Measurements from ENCODE around the gene PRM1. TPM values are rescaled to one million over a fixed set of nuclear protein-coding genes. Genes with fewer than 3 reads are reported as not detected.

Gene PRM1
- polyA plus RNA-seq, 2 of the 4 experiments (the other 2 are of a cell fraction) = not detected

DNA sequence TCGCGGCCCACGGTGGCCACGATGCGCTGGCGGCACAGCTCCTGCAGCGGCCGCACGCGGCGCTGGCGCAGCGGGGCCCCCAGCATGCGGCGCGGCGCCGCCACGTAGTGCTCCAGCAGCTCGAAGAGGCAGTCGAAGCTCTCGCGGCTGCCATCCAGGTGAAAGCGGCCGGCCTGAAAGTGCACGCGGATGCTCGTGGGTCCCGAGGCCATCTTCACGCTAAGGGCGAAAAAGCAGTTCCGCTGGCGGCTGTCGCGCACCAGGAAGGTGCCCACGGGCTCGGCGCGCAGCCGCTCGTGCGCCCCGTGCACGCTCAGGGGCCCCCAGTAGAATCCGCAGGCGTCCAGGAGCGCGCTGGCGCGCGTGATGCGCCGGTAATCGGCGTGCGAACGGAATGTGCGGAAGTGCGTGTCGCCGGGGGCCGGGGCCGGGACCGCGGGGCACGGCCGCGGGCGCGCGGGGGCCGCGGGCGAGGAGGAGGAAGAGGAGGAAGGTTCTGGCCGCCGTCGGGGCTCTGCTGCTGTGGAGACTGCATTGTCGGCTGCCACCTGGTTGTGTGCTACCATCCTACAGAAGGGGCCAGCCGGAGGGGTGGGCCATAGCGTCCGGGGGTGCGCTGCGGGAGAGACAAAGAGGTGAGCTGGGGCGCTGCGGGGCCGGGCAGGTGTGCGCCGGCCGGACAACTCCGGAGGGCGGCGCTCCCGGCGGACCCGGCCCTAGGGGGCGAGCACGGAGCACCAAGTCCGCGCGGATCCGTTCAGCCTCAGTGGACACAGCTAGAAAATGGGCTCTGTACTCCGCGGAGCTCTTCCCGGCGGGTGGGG, 26.0 kb downstream of the PRM1 start:
- Histone ChIP-seq H3K9me3 (no peaks in the 10 kb centered on the region), H3K4me3 (peak overlapping the region; percentile 81), H3K4me2 (peak overlapping the region; percentile 100), H3K27ac (peak overlapping the region; percentile 94 to 95; a peak in 5 of 6 replicates), H3K4me1 (0 out of 3 replicates have a peak, but pooled peaks cover 5% of the 10 kb centered on the region)
- POLR2A ChIA-PET = interaction anchor here (0.6 to 2.7 kb wide), 36 partner anchors 9 to 562 kb away, joined by 3 to 30 read pairs (median 4); partner anchors contain the start of gene RMI2
- DNase-seq (ENCODE audit: low read depth in 1 of 2, low spot score in 1 of 2) = peak; percentile 49 to 63
- ATAC-seq = peak; percentile 28 to 31
- 0% methylated on average over 17 of the region's 105 CpGs for WGBS (ENCODE audit: missing lambda C conversion rate)
- TF ChIP-seq RAD21 (conservative IDR thresholded peaks at IDR 0.05 in 1 of 2, IDR thresholded peaks at IDR 0.05 in 1 of 2) (0 out of 5 replicates have a peak, but pooled peaks of 1 of the 2 experiments have one; percentile 17), HOXB5 (CRISPR knock-in tag; IDR thresholded peaks at IDR 0.05) (no peak), RNF2 (IDR thresholded peaks at IDR 0.05; ENCODE audit: borderline replicate concordance, low read depth) (0 out of 2 replicates have a peak, but pooled peaks have one; percentile 73), HMGXB4 (CRISPR knock-in tag; IDR thresholded peaks at IDR 0.05; ENCODE audit: borderline replicate concordance) (no peak)
- TF ChIP-seq, protein P1, sequence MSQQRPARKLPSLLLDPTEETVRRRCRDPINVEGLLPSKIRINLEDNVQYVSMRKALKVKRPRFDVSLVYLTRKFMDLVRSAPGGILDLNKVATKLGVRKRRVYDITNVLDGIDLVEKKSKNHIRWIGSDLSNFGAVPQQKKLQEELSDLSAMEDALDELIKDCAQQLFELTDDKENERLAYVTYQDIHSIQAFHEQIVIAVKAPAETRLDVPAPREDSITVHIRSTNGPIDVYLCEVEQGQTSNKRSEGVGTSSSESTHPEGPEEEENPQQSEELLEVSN (IDR thresholded peaks at IDR 0.05; ENCODE audit: borderline replicate concordance, low read depth) = peak; percentile 96
- TF ChIP-seq, protein P2, sequence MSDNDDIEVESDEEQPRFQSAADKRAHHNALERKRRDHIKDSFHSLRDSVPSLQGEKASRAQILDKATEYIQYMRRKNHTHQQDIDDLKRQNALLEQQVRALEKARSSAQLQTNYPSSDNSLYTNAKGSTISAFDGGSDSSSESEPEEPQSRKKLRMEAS (IDR thresholded peaks at IDR 0.05) = peak; percentile 96
- CTCF ChIA-PET = interaction anchor here (0.6 to 12.3 kb wide), 55 partner anchors 8 to 311 kb away, joined by 3 to 364 read pairs (median 6); partner anchors contain the start of genes CLEC16A, PRM3, RMI2 and TNP2
- no peak for FAIRE-seq

DNA sequence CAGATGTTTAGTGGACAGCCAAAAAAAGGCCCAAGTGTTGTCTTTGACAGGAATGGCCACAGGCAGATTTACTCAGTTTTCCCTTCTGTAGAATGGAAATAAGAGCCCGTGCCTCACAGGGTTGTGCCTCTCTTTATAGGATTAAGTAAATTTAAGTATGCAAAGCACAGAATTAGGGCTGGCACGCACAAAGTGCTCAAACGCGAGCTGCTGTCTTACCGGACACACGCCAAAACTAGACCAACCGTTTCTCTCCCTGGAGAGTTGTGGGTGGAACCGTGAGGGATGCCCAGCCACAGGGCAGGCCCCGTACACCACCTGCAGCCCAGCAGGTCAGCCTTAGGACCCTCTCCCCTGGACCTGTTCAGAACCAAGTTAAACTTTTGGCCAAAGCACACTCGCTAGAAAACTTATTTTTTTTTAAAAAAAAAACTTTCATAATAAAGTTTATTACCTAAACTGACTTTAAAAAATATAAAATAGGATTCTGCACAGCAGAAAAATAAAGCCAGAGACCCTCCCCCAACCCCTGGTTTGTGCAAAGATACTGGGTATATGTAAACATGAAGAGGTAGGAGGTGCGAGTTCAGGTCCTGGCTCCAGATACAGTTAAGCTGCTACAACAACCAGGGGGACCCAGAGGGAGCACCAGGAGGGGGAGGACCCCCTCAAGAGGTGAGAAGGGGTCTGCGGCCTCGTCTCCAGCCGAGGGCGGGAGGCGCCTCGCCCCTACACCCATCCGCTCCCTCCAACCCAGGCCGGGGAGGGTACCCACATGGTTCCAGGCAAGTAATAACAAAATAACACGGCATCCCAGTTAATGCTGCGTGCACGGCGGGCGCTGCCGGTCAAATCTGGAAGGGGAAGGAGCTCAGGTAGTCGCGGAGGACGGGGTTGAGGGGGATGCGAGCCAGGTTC, 26.9 kb downstream of the PRM1 start:
- ChIA-PET POLR2A (interaction anchor here (1.0 kb wide), 1 partner anchor 46 kb away, joined by 3 read pairs; no protein-coding TSS in a partner anchor), CTCF (interaction anchor here (0.6 to 12.3 kb wide), 23 partner anchors 12 to 1909 kb away, joined by 3 to 364 read pairs (median 6); partner anchors contain the start of genes PRM3 and TNP2)
- Histone ChIP-seq H3K4me2 (peak overlapping the region; percentile 100), H3K27ac (peak overlapping the region in 1 of 2 experiments; percentile 95; a peak in 1 of 6 replicates), H3K9me3 (no peaks in the 10 kb centered on the region), H3K4me3 (peak overlapping the region; percentile 81), H3K4me1 (0 out of 3 replicates have a peak, but pooled peaks cover 5% of the 10 kb centered on the region)
- WGBS (ENCODE audit: missing lambda C conversion rate) = 71% methylated on average over 27 of the region's 29 CpGs
- TF ChIP-seq RFX5 (IDR thresholded peaks at IDR 0.05) (no peak), MAZ (IDR thresholded peaks at IDR 0.05; ENCODE audit: borderline replicate concordance, low read depth, low read length) (no peak), JUN (IDR thresholded peaks at IDR 0.05) (no peak)
- no peak for FAIRE-seq
- DNase-seq (ENCODE audit: low read depth in 1 of 2, low spot score in 1 of 2) = no peak
- no peak for ATAC-seq

- Histone ChIP-seq H3K27ac (no peak overlapping the region), H3K4me3 (no peak overlapping the region), H3K4me2 (no peak overlapping the region), H3K4me1 (0 out of 3 replicates have a peak, but pooled peaks cover 5% of the 10 kb centered on the region), H3K9me3 (no peaks in the 10 kb centered on the region)
- ChIA-PET POLR2A (no interaction called here), CTCF (interaction anchor here (0.6 to 12.3 kb wide), 2 partner anchors 286 to 1910 kb away, joined by 3 to 364 read pairs; no protein-coding TSS in a partner anchor)
- DNase-seq (ENCODE audit: low read depth in 1 of 2, low spot score in 1 of 2) = no peak
- no peak for FAIRE-seq
- WGBS (ENCODE audit: missing lambda C conversion rate) = 78% methylated on average over 5 of the region's 5 CpGs
- ATAC-seq = no peak
- TF ChIP-seq RARB (CRISPR knock-in tag; IDR thresholded peaks at IDR 0.05) = no peak
- TF ChIP-seq CBX8 (IDR thresholded peaks at IDR 0.05) = no peak
- no peak for TF ChIP-seq TP53 (CRISPR knock-in tag; IDR thresholded peaks at IDR 0.05)
- TF ChIP-seq ESRRA (IDR thresholded peaks at IDR 0.05; ENCODE audit: borderline replicate concordance, low read length) = no peak
- no peak for TF ChIP-seq RAD21 (conservative IDR thresholded peaks at IDR 0.05 in 1 of 2, IDR thresholded peaks at IDR 0.05 in 1 of 2)
Observed at GRCh38 chr16:11253009-11253994, 27.8 kb downstream of the PRM1 start.
